OCI-LY7 (cell line): Measurements from ENCODE around the gene MARF1.

Experiments used
- EZH2phosphoT487 ChIP-seq: fragments of 200-600 bp; sonication (generic); IDR thresholded peaks from 2 replicates; pipeline ENCODE4 v1.6.1; 2018; ENCODE audit warnings: low read depth, borderline replicate concordance, mild to moderate bottlenecking, mixed run types, antibody characterized with exemption, low read length, moderate library complexity, mixed read lengths
- TF ChIP-seq, protein P1 (sequence below): fragments of 200-600 bp; sonication (generic); conservative IDR thresholded peaks from 2 replicates; pipeline ENCODE4 v1.5.1; 2014; ENCODE audit warnings: mild to moderate bottlenecking, antibody characterized with exemption, low read length, moderate library complexity, mixed read lengths

DNA sequence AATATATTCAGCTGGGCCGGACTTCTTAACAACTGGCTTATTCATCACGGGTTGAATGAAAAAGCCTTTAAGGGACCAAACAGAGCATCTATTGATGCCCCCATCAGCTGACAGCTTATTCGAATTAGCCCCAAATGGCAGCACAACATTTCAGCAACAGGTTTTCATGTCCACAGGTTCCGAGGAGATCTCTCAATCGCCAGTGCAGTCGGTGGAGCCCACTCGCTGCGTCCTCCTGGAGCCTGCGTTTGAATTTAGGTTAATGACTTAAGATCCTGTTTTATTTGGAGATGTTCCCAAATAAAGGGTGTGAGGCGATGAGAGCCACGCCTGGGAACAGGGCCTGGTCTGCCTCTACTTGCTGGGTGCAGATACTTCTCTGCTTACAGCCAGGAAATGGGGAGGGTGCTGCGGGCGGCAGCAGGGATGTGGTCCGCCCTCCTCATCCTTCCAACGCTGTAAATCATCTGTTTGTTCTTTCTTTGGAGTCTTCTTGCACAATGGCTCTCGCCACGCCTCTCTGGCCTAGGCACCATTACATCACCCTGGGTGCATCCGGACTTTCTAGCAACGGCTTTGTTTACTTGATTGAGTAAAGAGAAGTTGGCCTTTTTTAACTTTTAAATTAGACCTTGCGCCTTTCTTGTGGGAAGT is 29.7 kb upstream of the MARF1 start:
- TF ChIP-seq, protein P1, sequence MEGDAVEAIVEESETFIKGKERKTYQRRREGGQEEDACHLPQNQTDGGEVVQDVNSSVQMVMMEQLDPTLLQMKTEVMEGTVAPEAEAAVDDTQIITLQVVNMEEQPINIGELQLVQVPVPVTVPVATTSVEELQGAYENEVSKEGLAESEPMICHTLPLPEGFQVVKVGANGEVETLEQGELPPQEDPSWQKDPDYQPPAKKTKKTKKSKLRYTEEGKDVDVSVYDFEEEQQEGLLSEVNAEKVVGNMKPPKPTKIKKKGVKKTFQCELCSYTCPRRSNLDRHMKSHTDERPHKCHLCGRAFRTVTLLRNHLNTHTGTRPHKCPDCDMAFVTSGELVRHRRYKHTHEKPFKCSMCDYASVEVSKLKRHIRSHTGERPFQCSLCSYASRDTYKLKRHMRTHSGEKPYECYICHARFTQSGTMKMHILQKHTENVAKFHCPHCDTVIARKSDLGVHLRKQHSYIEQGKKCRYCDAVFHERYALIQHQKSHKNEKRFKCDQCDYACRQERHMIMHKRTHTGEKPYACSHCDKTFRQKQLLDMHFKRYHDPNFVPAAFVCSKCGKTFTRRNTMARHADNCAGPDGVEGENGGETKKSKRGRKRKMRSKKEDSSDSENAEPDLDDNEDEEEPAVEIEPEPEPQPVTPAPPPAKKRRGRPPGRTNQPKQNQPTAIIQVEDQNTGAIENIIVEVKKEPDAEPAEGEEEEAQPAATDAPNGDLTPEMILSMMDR, result no peak
- no peak for TF ChIP-seq EZH2phosphoT487
